HepG2 (cell line): Measurements from ENCODE around the gene CRIM1. TPM values are rescaled to one million over a fixed set of nuclear protein-coding genes. Genes with fewer than 3 reads are reported as not detected.

ENCODE experiments used
- ATAC-seq: fragments of 200-7000 bp; cut with Tn5 transposase; 3 replicates; pipeline ENCODE4 v1.9.1; 2020; ENCODE audit warnings: mild to moderate bottlenecking, moderate library complexity
- BruUV-seq: library from RNA; stranded (reverse); fragments of 400-500 nt; replicated peaks from 2 replicates; lab custom pipeline; 2021; lab: Mats Ljungman, UMichigan
- CTCF ChIA-PET: fragments of 300-600 bp; formaldehyde crosslinking; extraction: SDS; loops from one replicate; lab custom pipeline; 2021; ENCODE audit warnings: low total read pairs, inconsistent platforms, low intra/inter-chr PET ratio; lab: Yijun Ruan, JAX
- POLR2A ChIA-PET: fragments of 350-600 bp; sonication (Branson Sonifier 250); formaldehyde crosslinking; loops from one replicate; lab custom pipeline; 2020; ENCODE audit warnings: antibody characterized with exemption, inconsistent platforms; lab: Yijun Ruan, JAX
- DNase-seq: peaks from one replicate; pipeline ENCODE4 v3.0.0-alpha.2; 2015; ENCODE audit warnings: low spot score
- FAIRE-seq: peaks from 3 replicates; lab custom pipeline; 2011; peaks lifted over from hg19 to GRCh38; lab: Jason Lieb, UNC
- H2AFZ ChIP-seq: one replicate; pipeline ENCODE4 v1.6.1; 2011; ENCODE audit warnings: low read length, inconsistent platforms
- H3K27ac ChIP-seq: fragments of 300-600 bp; 3 replicates; pipeline ENCODE4 v1.8.0; 2011; ENCODE audit warnings: mixed run types, mild to moderate bottlenecking, mixed read lengths, low read length, inconsistent platforms; ENCODE audit not compliant: insufficient read depth; ENCODE audit errors: extremely low read length
- H3K27me3 ChIP-seq, 2 experiments: fragments of 200-600 bp in 1 of 2; 2 replicates in 1 of 2; 3 replicates in 1 of 2; pipeline versions ENCODE4 v1.6.0 to v1.8.0; 2011; ENCODE audit warnings: low read length in 2 of 2, mild to moderate bottlenecking in 2 of 2, moderate library complexity in 2 of 2, inconsistent platforms in 1 of 2; ENCODE audit not compliant: insufficient read depth in 2 of 2, control insufficient read depth in 1 of 2
- H3K36me3 ChIP-seq, 2 experiments: fragments of 200-600 bp in 1 of 2; replicated peaks in 1 of 2; 2 replicates in 1 of 2; 3 replicates in 1 of 2; pipeline versions ENCODE4 v1.5.1 to v1.8.0; 2011; ENCODE audit warnings: low read length in 2 of 2, inconsistent platforms in 1 of 2; ENCODE audit not compliant: insufficient read depth in 2 of 2, control insufficient read depth in 1 of 2
- H3K4me1 ChIP-seq: 2 replicates; pipeline ENCODE4 v1.5.1; 2012; ENCODE audit warnings: low read length, inconsistent platforms; ENCODE audit not compliant: insufficient read depth
- H3K4me2 ChIP-seq: 2 replicates; pipeline ENCODE4 v1.6.0; 2011; ENCODE audit warnings: low read depth, low read length, inconsistent platforms
- H3K4me3 ChIP-seq, 3 experiments: fragments of 200-600 bp in 1 of 3; sonication (generic), shearing (Covaris generic) in 1 of 3; replicated peaks in 1 of 3; 2 replicates each; pipeline ENCODE4 v1.5.1; 2011 to 2016; ENCODE audit warnings: low read length in 3 of 3, inconsistent platforms in 2 of 3, low read depth in 2 of 3, mild to moderate bottlenecking in 2 of 3, control low read depth in 1 of 3, mixed read lengths in 1 of 3; ENCODE audit not compliant: insufficient read depth in 1 of 3
- H3K79me2 ChIP-seq: one replicate; pipeline ENCODE4 v1.6.1; 2011; ENCODE audit warnings: low read length, inconsistent platforms; ENCODE audit not compliant: insufficient read depth
- H3K9ac ChIP-seq: 2 replicates; pipeline ENCODE4 v1.6.0; 2011; ENCODE audit warnings: mild to moderate bottlenecking, low read depth, low read length, inconsistent platforms; ENCODE audit not compliant: insufficient read depth
- H3K9me3 ChIP-seq: 2 replicates; pipeline ENCODE4 v1.5.1; 2012; ENCODE audit warnings: mild to moderate bottlenecking, low read length
- H4K20me1 ChIP-seq: 2 replicates; pipeline ENCODE4 v1.6.0; 2011; ENCODE audit warnings: inconsistent platforms, mild to moderate bottlenecking, low read length, moderate library complexity; ENCODE audit not compliant: insufficient read depth
- BRF2 ChIP-seq: sonication (generic); formaldehyde crosslinking; IDR thresholded peaks from 2 replicates; pipeline ENCODE4 v1.8.1; 2022; ENCODE audit warnings: mild to moderate bottlenecking, missing genetic modification reagents
- CEBPG ChIP-seq: IDR thresholded peaks from 2 replicates; pipeline ENCODE4 v1.6.1; 2016
- HOMEZ ChIP-seq: IDR thresholded peaks from 2 replicates; pipeline ENCODE4 v1.6.1; 2016; ENCODE audit warnings: low read depth
- PPARG ChIP-seq: conservative IDR thresholded peaks from 2 replicates; pipeline ENCODE4 v1.6.1; 2016; ENCODE audit warnings: missing biosample characterization, missing genetic modification reagents
- SAP130 ChIP-seq: IDR thresholded peaks from 2 replicates; pipeline ENCODE4 v1.6.1; 2016; ENCODE audit warnings: low read depth
- U2AF2 ChIP-seq: fragments of 200-400 bp; formaldehyde crosslinking; IDR thresholded peaks from 2 replicates; pipeline ENCODE4 v1.6.1; 2017; ENCODE audit warnings: low read depth, mild to moderate bottlenecking, low read length
- ZNF101 ChIP-seq: sonication (generic); formaldehyde crosslinking; IDR thresholded peaks from 2 replicates; pipeline ENCODE4 v1.4.0; 2020; ENCODE audit warnings: mild to moderate bottlenecking, low read depth, missing genetic modification reagents, borderline replicate concordance
- ZNF12 ChIP-seq: sonication (generic); formaldehyde crosslinking; IDR thresholded peaks from 2 replicates; pipeline ENCODE4 v1.5.0; 2020; ENCODE audit warnings: missing genetic modification reagents
- WGBS: methylation state at CpG from one replicate; pipeline ENCODE4 v1.1.6; 2017; ENCODE audit warnings: low lambda C conversion rate; 5-methylcytosine and 5-hydroxymethylcytosine counted together
- in situ Hi-C: cut with HindIII; loops from 2 replicates; pipeline ENCODE4 v1.10.0; 2017; ENCODE audit warnings: low pct_unique_long_range_greater_than_20kb; ENCODE audit not compliant: extremely low pct_ligation_motif_present
- intact Hi-C: fragments of 100-400 bp; cut with micrococcal nuclease; formaldehyde crosslinking; loops from one replicate; pipeline ENCODE4 v1.10.0; 2022; ENCODE audit not compliant: unreplicated experiment
- polyA plus RNA-seq, 8 experiments: library from polyadenylated mRNA; depleted of rRNA in 3 of 8; stranded (reverse) in 7 of 8; unstranded in 1 of 8; fragments of >200 nt; fragmentation: Illumina TruSeq in 4 of 8; extraction: Trizol in 4 of 8; gene quantifications; 2 replicates each; pipeline versions ENCODE4 v1.2.1 to v1.2.3, GENCODE V29; 2011 to 2016; ENCODE audit warnings: low read depth in 4 of 8, missing spikeins in 1 of 8, mixed read lengths in 1 of 8; ENCODE audit not compliant: insufficient read depth in 1 of 8
- total RNA-seq, 5 experiments: library from RNA; depleted of rRNA; stranded (reverse); fragments of >200 nt; fragmentation: Illumina TruSeq; extraction: Trizol; gene quantifications; 2 replicates each; pipeline ENCODE4 v1.2.3, GENCODE V29; 2016; ENCODE audit warnings: low read depth in 1 of 5

Gene CRIM1
- total and polyA plus RNA-seq, 2 of the 13 experiments (the other 11 are each of a cell fraction or from before 2014, with no cell fraction given): 39.1 to 69.9 TPM

GRCh38 chr2:36374585-36374984 is 19.0 kb downstream of the CRIM1 start:
- BruUV-seq: no TSS peak
- no peaks in the 10 kb centered on the region; a peak in 1 of 5 replicates for H3K36me3 ChIP-seq
- H3K9me3 ChIP-seq: no peaks in the 10 kb centered on the region
- POLR2A ChIA-PET: interaction anchor here (0.9 to 1.6 kb wide), 2 partner anchors 17 to 18 kb away, joined by 3 to 6 read pairs; no protein-coding TSS in a partner anchor
- H3K27me3 ChIP-seq: no peaks in the 10 kb centered on the region
- intact Hi-C loops: loop anchor here (5.0 kb wide), 1 partner anchor 128 kb away; no protein-coding TSS in a partner anchor
- H3K4me3 ChIP-seq: no peak overlapping the region
- peaks cover 100% of the 10 kb centered on the region for H3K4me1 ChIP-seq
- H4K20me1 ChIP-seq: peaks cover 51% of the 10 kb centered on the region
- H2AFZ ChIP-seq: no peak overlapping the region
- CTCF ChIA-PET: no interaction called here
- H3K4me2 ChIP-seq: no peak overlapping the region
- in situ Hi-C loops: no loop called here
- no peak for FAIRE-seq
- TF ChIP-seq U2AF2 (no peak), CEBPG (CRISPR knock-in tag) (peak; percentile 39; the same call in 1 of the 2 replicates), SAP130 (CRISPR knock-in tag) (peak; percentile 26; the same call in 1 of the 2 replicates), BRF2 (CRISPR knock-in tag) (no peak), ZNF101 (no peak), ZNF12 (CRISPR knock-in tag) (no peak), PPARG (CRISPR knock-in tag) (0 out of 2 replicates have a peak, but pooled peaks have one; percentile 30), HOMEZ (0 out of 2 replicates have a peak, but pooled peaks have one; percentile 14)
- 87% methylated on average over 3 of the region's 3 CpGs for WGBS
- peaks cover 100% of the 10 kb centered on the region for H3K79me2 ChIP-seq
- ATAC-seq: no peak
- no peak overlapping the region for H3K9ac ChIP-seq
- DNase-seq: no peak
- no peak overlapping the region for H3K27ac ChIP-seq
